IPS-15b (cell line): ENCODE measurements around the gene PARD3.
"Not testable (repeated sequence)": the region's sequence is repeated elsewhere in the genome, so short reads cannot be mapped to it uniquely, and the experiment has no call there.

Source experiments
- H3K27me3 ChIP-seq: one replicate; pipeline ENCODE4 v1.6.1; 2013; ENCODE audit warnings: low read length; ENCODE audit not compliant: control insufficient read depth, insufficient read depth
- H3K36me3 ChIP-seq: one replicate; pipeline ENCODE4 v1.6.1; 2013; ENCODE audit warnings: low read length; ENCODE audit not compliant: control insufficient read depth, insufficient read depth
- H3K4me1 ChIP-seq: one replicate; pipeline ENCODE4 v1.6.1; 2013; ENCODE audit warnings: mild to moderate bottlenecking, low read length; ENCODE audit not compliant: control insufficient read depth, insufficient read depth
- H3K4me3 ChIP-seq: one replicate; pipeline ENCODE4 v1.5.1; 2013; ENCODE audit warnings: low read depth, low read length
- H3K9ac ChIP-seq: one replicate; pipeline ENCODE4 v1.6.1; 2013; ENCODE audit warnings: low read depth, mild to moderate bottlenecking, low read length
- H3K9me3 ChIP-seq: one replicate; pipeline ENCODE4 v1.6.1; 2013; ENCODE audit warnings: mild to moderate bottlenecking, low read length; ENCODE audit not compliant: control insufficient read depth, insufficient read depth

PARD3 gene

GRCh38 chr10:34647160-34647559 lies 167.9 kb downstream of the PARD3 start:
- no peak overlapping the region for H3K4me3 ChIP-seq
- H3K36me3 ChIP-seq: no peaks in the 10 kb centered on the region
- no peaks in the 10 kb centered on the region for H3K9me3 ChIP-seq
- peaks cover 19% of the 10 kb centered on the region for H3K4me1 ChIP-seq
- H3K27me3 ChIP-seq: no peaks in the 10 kb centered on the region
- H3K9ac ChIP-seq: no peak overlapping the region

- Histone ChIP-seq H3K27me3 (no peaks in the 10 kb centered on the region), H3K9me3 (no peaks in the 10 kb centered on the region), H3K4me3 (no peak overlapping the region), H3K9ac (no peak overlapping the region), H3K36me3 (no peaks in the 10 kb centered on the region), H3K4me1 (peaks cover 10% of the 10 kb centered on the region)
Measured at GRCh38 chr10:34646331-34646730, 168.8 kb downstream of the PARD3 start.

- not testable (repeated sequence) for H3K4me3 ChIP-seq, H3K27me3 ChIP-seq, H3K9ac ChIP-seq, H3K36me3 ChIP-seq, H3K4me1 ChIP-seq, H3K9me3 ChIP-seq
Measured at GRCh38 chr10:34644815-34645214, 170.3 kb downstream of the PARD3 start.

GRCh38 chr10:34644224-34644623 lies 170.9 kb downstream of the PARD3 start:
- no peaks in the 10 kb centered on the region for H3K27me3 ChIP-seq
- H3K9me3 ChIP-seq: no peaks in the 10 kb centered on the region
- H3K4me3 ChIP-seq: no peak overlapping the region
- peaks cover 8% of the 10 kb centered on the region for H3K4me1 ChIP-seq
- no peaks in the 10 kb centered on the region for H3K36me3 ChIP-seq
- H3K9ac ChIP-seq: no peak overlapping the region

GRCh38 chr10:34643620-34644019 lies 171.5 kb downstream of the PARD3 start:
- no peaks in the 10 kb centered on the region for H3K27me3 ChIP-seq
- H3K9me3 ChIP-seq: no peaks in the 10 kb centered on the region
- H3K4me3 ChIP-seq: no peak overlapping the region
- H3K4me1 ChIP-seq: peaks cover 4% of the 10 kb centered on the region
- H3K9ac ChIP-seq: no peak overlapping the region
- H3K36me3 ChIP-seq: no peaks in the 10 kb centered on the region

- Histone ChIP-seq H3K4me3 (no peak overlapping the region), H3K27me3 (no peaks in the 10 kb centered on the region), H3K9me3 (no peaks in the 10 kb centered on the region), H3K9ac (no peak overlapping the region), H3K36me3 (no peaks in the 10 kb centered on the region), H3K4me1 (peaks cover 6% of the 10 kb centered on the region)
Measured at GRCh38 chr10:34641913-34642558, 173.1 kb downstream of the PARD3 start.

GRCh38 chr10:34641147-34641912 lies 173.8 kb downstream of the PARD3 start:
- Histone ChIP-seq H3K9ac (no peak overlapping the region), H3K4me1 (peaks cover 10% of the 10 kb centered on the region), H3K36me3 (no peaks in the 10 kb centered on the region), H3K4me3 (no peak overlapping the region), H3K27me3 (no peaks in the 10 kb centered on the region), H3K9me3 (no peaks in the 10 kb centered on the region)

GRCh38 chr10:34638406-34639054 lies 176.6 kb downstream of the PARD3 start:
- no peaks in the 10 kb centered on the region for H3K36me3 ChIP-seq
- H3K4me3 ChIP-seq: no peak overlapping the region
- no peaks in the 10 kb centered on the region for H3K27me3 ChIP-seq
- no peak overlapping the region for H3K9ac ChIP-seq
- peaks cover 10% of the 10 kb centered on the region for H3K4me1 ChIP-seq
- H3K9me3 ChIP-seq: no peaks in the 10 kb centered on the region

GRCh38 chr10:34637418-34637911 lies 177.6 kb downstream of the PARD3 start:
- Histone ChIP-seq H3K9me3 (no peaks in the 10 kb centered on the region), H3K27me3 (no peaks in the 10 kb centered on the region), H3K4me3 (no peak overlapping the region), H3K4me1 (peaks cover 10% of the 10 kb centered on the region), H3K9ac (no peak overlapping the region), H3K36me3 (no peaks in the 10 kb centered on the region)

GRCh38 chr10:34635111-34635510 lies 180.0 kb downstream of the PARD3 start:
- Histone ChIP-seq H3K4me3 (no peak overlapping the region), H3K9ac (no peak overlapping the region), H3K4me1 (peaks cover 10% of the 10 kb centered on the region), H3K36me3 (no peaks in the 10 kb centered on the region), H3K9me3 (no peaks in the 10 kb centered on the region), H3K27me3 (no peaks in the 10 kb centered on the region)

- Histone ChIP-seq H3K4me1 (peaks cover 10% of the 10 kb centered on the region), H3K27me3 (no peaks in the 10 kb centered on the region), H3K9me3 (no peaks in the 10 kb centered on the region), H3K9ac (no peak overlapping the region), H3K36me3 (no peaks in the 10 kb centered on the region), H3K4me3 (no peak overlapping the region)
Measured at GRCh38 chr10:34633374-34633773, 181.7 kb downstream of the PARD3 start.

- Histone ChIP-seq H3K4me1 (no peaks in the 10 kb centered on the region), H3K9ac (no peak overlapping the region), H3K27me3 (no peaks in the 10 kb centered on the region), H3K9me3 (no peaks in the 10 kb centered on the region), H3K4me3 (no peak overlapping the region), H3K36me3 (no peaks in the 10 kb centered on the region)
Measured at GRCh38 chr10:34629084-34629483, 186.0 kb downstream of the PARD3 start.
